WTC11 (cell line): ENCODE measurements around the gene MYLK3. TPM values are rescaled to one million over a fixed set of nuclear protein-coding genes. Genes with fewer than 3 reads are reported as not detected.
A peak's percentile ranks its signal among the peaks of the same experiment; 100 is the strongest.
"Not testable (repeated sequence)": the region's sequence is repeated elsewhere in the genome, so short reads cannot be mapped to it uniquely, and the experiment has no call there.

Experiments
- ATAC-seq: fragments of 200-7000 bp; cut with Tn5 transposase; 2 replicates; pipeline ENCODE4 v1.10.0; 2021; ENCODE audit warnings: mild to moderate bottlenecking, moderate library complexity
- CTCF ChIA-PET: fragments of 300-600 bp; sonication (Branson Sonifier 250); formaldehyde crosslinking; loops from one replicate; lab custom pipeline; 2021; ENCODE audit warnings: antibody characterized with exemption; lab: Charles Lee
- POLR2A ChIA-PET: fragments of 350-600 bp; sonication (Branson Sonifier 250); formaldehyde crosslinking; loops from one replicate; lab custom pipeline; 2021; ENCODE audit warnings: antibody characterized with exemption; lab: Charles Lee
- DNase-seq: peaks from one replicate; pipeline ENCODE4 v3.0.0; 2021; ENCODE audit warnings: low spot score
- H3K27ac Mint-ChIP-seq: 2 replicates; pipeline ENCODE4 v1.8.0; 2021; ENCODE audit warnings: mixed read lengths
- H3K27me3 Mint-ChIP-seq: 2 replicates; pipeline ENCODE4 v1.8.0; 2021; ENCODE audit warnings: low read depth, mild to moderate bottlenecking, moderate library complexity, mixed read lengths
- H3K36me3 Mint-ChIP-seq: 2 replicates; pipeline ENCODE4 v1.8.0; 2021; ENCODE audit warnings: mixed read lengths
- H3K4me1 Mint-ChIP-seq: 2 replicates; pipeline ENCODE4 v1.8.0; 2022; ENCODE audit warnings: mixed read lengths
- H3K4me3 Mint-ChIP-seq: 2 replicates; pipeline ENCODE4 v1.8.0; 2021; ENCODE audit warnings: mild to moderate bottlenecking, moderate library complexity, mixed read lengths
- H3K9me3 Mint-ChIP-seq: 2 replicates; pipeline ENCODE4 v1.8.0; 2021; ENCODE audit warnings: mixed read lengths
- AFF4 ChIP-seq: sonication (generic); formaldehyde crosslinking; IDR thresholded peaks from 2 replicates; pipeline ENCODE4 v1.8.1; 2023; ENCODE audit warnings: mild to moderate bottlenecking, missing genetic modification reagents, borderline replicate concordance
- ATF6 ChIP-seq: sonication (generic); formaldehyde crosslinking; IDR thresholded peaks from 2 replicates; pipeline ENCODE4 v1.8.1; 2023; ENCODE audit warnings: mild to moderate bottlenecking, missing genetic modification reagents
- E2F5 ChIP-seq: sonication (generic); formaldehyde crosslinking; IDR thresholded peaks from 2 replicates; pipeline ENCODE4 v1.8.1; 2022; ENCODE audit warnings: mild to moderate bottlenecking, moderate library complexity, missing genetic modification reagents
- KAT7 ChIP-seq: sonication (generic); formaldehyde crosslinking; IDR thresholded peaks from 2 replicates; pipeline ENCODE4 v1.8.1; 2023; ENCODE audit warnings: missing genetic modification reagents, mild to moderate bottlenecking, borderline replicate concordance
- NFE2L1 ChIP-seq: sonication (generic); formaldehyde crosslinking; IDR thresholded peaks from 2 replicates; pipeline ENCODE4 v1.8.1; 2023; ENCODE audit warnings: missing genetic modification reagents
- SP1 ChIP-seq: sonication (generic); formaldehyde crosslinking; conservative IDR thresholded peaks from 2 replicates; pipeline ENCODE4 v1.8.1; 2022; ENCODE audit warnings: missing genetic modification reagents
- ZBTB21 ChIP-seq: sonication (generic); formaldehyde crosslinking; IDR thresholded peaks from 2 replicates; pipeline ENCODE4 v1.8.1; 2023; ENCODE audit warnings: mild to moderate bottlenecking, missing genetic modification reagents, borderline replicate concordance
- ZNF121 ChIP-seq: sonication (generic); formaldehyde crosslinking; IDR thresholded peaks from 2 replicates; pipeline ENCODE4 v1.8.0; 2023; ENCODE audit warnings: missing genetic modification reagents
- ZNF416 ChIP-seq: fragments of 250-450 bp; sonication (Bioruptor Pico); IDR thresholded peaks from 2 replicates; pipeline ENCODE4 v1.9.0; 2021; ENCODE audit warnings: mild to moderate bottlenecking, inconsistent platforms
- total RNA-seq: library from RNA; stranded (reverse); gene quantifications from 3 replicates; pipeline ENCODE4 v1.2.3, GENCODE V29; 2021
- TF ChIP-seq, protein P1 (sequence below): fragments of 250-450 bp; sonication (Bioruptor Pico); IDR thresholded peaks from 2 replicates; pipeline ENCODE4 v1.9.0; 2021; ENCODE audit warnings: mild to moderate bottlenecking, borderline replicate concordance
- TF ChIP-seq, protein P2 (sequence below): sonication (generic); formaldehyde crosslinking; IDR thresholded peaks from 2 replicates; pipeline ENCODE4 v1.8.1; 2023; ENCODE audit warnings: mild to moderate bottlenecking, missing genetic modification reagents, moderate library complexity

Gene MYLK3
- total RNA-seq, 1 experiment from 2014 or later, result 0.79 TPM

DNA sequence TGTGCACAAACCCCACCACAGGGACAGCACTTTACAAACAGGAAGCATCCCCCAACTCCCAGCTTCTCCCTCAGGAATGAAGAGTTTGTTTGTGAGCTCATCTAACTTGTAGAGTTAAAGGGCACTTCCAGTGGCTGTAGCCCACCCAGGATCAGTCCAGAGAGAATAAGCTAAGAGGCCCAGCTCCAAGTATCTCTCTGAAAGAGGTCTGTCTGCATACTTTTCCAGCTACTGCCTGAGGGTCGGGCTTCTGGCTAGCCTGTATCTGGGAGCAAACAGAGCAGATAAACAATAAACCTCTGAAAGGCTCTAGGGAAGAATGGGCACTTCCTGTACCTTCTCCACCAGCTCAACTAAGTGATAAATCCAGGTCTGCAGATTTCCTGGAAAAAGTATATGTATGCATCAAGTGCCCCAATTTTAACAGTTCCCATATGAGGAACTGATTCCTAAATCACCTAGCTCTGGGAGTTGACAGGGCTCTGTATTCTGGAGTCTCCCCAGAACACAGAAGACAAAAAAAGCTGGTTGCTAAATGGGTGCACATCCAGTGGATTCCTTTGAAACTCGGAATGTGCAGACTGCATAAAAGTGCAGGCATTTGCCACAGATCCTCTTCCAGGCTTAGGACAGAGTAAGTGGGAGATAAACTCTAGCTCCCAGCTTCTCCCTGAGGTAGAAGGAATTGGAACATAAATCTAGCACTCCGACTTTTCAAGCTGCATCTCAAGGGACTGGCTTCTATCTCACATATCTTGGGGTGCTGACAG is 37.1 kb upstream of the MYLK3 start (continued):
- TF ChIP-seq, protein P1, sequence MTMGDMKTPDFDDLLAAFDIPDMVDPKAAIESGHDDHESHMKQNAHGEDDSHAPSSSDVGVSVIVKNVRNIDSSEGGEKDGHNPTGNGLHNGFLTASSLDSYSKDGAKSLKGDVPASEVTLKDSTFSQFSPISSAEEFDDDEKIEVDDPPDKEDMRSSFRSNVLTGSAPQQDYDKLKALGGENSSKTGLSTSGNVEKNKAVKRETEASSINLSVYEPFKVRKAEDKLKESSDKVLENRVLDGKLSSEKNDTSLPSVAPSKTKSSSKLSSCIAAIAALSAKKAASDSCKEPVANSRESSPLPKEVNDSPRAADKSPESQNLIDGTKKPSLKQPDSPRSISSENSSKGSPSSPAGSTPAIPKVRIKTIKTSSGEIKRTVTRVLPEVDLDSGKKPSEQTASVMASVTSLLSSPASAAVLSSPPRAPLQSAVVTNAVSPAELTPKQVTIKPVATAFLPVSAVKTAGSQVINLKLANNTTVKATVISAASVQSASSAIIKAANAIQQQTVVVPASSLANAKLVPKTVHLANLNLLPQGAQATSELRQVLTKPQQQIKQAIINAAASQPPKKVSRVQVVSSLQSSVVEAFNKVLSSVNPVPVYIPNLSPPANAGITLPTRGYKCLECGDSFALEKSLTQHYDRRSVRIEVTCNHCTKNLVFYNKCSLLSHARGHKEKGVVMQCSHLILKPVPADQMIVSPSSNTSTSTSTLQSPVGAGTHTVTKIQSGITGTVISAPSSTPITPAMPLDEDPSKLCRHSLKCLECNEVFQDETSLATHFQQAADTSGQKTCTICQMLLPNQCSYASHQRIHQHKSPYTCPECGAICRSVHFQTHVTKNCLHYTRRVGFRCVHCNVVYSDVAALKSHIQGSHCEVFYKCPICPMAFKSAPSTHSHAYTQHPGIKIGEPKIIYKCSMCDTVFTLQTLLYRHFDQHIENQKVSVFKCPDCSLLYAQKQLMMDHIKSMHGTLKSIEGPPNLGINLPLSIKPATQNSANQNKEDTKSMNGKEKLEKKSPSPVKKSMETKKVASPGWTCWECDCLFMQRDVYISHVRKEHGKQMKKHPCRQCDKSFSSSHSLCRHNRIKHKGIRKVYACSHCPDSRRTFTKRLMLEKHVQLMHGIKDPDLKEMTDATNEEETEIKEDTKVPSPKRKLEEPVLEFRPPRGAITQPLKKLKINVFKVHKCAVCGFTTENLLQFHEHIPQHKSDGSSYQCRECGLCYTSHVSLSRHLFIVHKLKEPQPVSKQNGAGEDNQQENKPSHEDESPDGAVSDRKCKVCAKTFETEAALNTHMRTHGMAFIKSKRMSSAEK (CRISPR knock-in tag), result no peak
- TF ChIP-seq AFF4 (CRISPR knock-in tag), result no peak
- no peak for TF ChIP-seq ATF6 (CRISPR knock-in tag)
- TF ChIP-seq, all 79 proteins: peak for 0

DNA sequence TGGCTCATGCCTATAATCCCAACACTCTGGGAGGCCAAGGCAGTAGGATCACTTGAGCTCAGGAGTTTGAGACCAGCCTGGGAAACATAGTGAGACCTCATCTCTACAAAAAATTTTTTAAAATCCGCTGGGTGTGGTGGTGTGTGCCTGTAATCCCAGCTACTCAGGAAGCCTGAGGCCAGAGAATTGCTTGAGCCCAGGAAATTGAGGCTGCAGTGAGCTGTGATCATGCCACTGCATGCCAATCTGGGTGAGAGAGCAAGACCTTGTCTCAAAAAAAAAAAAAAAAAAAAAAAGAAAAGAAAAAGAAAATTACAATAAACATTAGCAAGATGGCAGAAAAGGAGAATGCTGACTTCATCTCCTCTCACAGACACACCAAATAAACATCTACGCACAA is 36.4 kb upstream of the MYLK3 start:
- ATAC-seq, H3K4me3 Mint-ChIP-seq, DNase-seq, POLR2A ChIA-PET, H3K27me3 Mint-ChIP-seq: not testable (repeated sequence)
- peak overlapping the region; percentile 92 for H3K27ac Mint-ChIP-seq
- peaks cover 14% of the 10 kb centered on the region for H3K9me3 Mint-ChIP-seq
- CTCF ChIA-PET, result interaction anchor here (0.6 to 2.3 kb wide), 5 partner anchors 17 to 274 kb away, joined by 3 to 9 read pairs (median 4); no protein-coding TSS in a partner anchor
- peaks cover 32% of the 10 kb centered on the region for H3K4me1 Mint-ChIP-seq
- H3K36me3 Mint-ChIP-seq, result peaks cover 13% of the 10 kb centered on the region

DNA sequence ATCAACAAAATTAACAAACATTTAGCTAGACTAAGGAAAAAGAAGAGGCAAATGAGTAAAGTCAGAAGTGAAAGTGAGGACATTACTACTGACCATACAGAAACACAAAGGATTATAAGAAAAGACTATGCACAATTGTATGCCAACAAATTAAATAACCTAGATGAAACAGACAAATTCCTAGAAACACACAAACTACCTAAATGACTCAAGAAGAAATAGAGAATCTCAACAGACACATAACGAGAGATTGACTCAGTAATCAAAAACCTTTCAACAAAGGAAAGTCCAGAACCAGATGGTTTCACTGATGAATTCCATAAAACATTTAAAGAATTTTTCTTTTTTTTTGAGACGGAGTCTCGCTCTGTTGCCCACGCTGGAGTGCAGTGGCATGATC is 35.7 kb upstream of the MYLK3 start:
- CTCF ChIA-PET, result interaction anchor here (2.3 kb wide), 1 partner anchor 18 kb away, joined by 9 read pairs; no protein-coding TSS in a partner anchor
- POLR2A ChIA-PET, result no interaction called here

More for the DNA sequence above, 35.7 kb upstream of the MYLK3 start:
- Mint-ChIP-seq H3K4me3 (no peak overlapping the region), H3K27me3 (no peaks in the 10 kb centered on the region)
- DNase-seq, result no peak
- TF ChIP-seq ZNF121 (CRISPR knock-in tag), result no peak
- TF ChIP-seq E2F5, result no peak
- no peak for TF ChIP-seq ZNF416 (CRISPR knock-in tag)
- TF ChIP-seq KAT7, result no peak
- no peak for TF ChIP-seq SP1 (CRISPR knock-in tag)
- TF ChIP-seq, protein P1 (CRISPR knock-in tag), result no peak
- TF ChIP-seq ATF6 (CRISPR knock-in tag), result no peak
- TF ChIP-seq ZBTB21 (CRISPR knock-in tag), result no peak
- TF ChIP-seq, protein P2, sequence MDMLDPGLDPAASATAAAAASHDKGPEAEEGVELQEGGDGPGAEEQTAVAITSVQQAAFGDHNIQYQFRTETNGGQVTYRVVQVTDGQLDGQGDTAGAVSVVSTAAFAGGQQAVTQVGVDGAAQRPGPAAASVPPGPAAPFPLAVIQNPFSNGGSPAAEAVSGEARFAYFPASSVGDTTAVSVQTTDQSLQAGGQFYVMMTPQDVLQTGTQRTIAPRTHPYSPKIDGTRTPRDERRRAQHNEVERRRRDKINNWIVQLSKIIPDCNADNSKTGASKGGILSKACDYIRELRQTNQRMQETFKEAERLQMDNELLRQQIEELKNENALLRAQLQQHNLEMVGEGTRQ, result no peak
- no peak for TF ChIP-seq NFE2L1 (CRISPR knock-in tag)
- TF ChIP-seq, all 79 proteins: peak for 0
- Mint-ChIP-seq H3K9me3 (peaks cover 19% of the 10 kb centered on the region), H3K4me1 (peaks cover 25% of the 10 kb centered on the region), H3K27ac (0 out of 2 replicates have a peak overlapping the region, but pooled peaks have one; percentile 6), H3K36me3 (peaks cover 13% of the 10 kb centered on the region)
- no peak for ATAC-seq
